HG03457 (cell line): ENCODE data around the gene UQCRC2.
"Not testable (repeated sequence)": the region's sequence is repeated elsewhere in the genome, so short reads cannot be mapped to it uniquely, and the experiment has no call there.

Source experiments
- ATAC-seq: cut with Tn5 transposase; IDR thresholded peaks from one replicate; pipeline ENCODE4 v1.9.1; 2021; ENCODE audit warnings: moderate number of reproducible peaks; ENCODE audit not compliant: unreplicated experiment

Gene UQCRC2

GRCh38 chr16:22008215-22009059 is 55.3 kb downstream of the UQCRC2 start:
- ATAC-seq = no peak

DNA sequence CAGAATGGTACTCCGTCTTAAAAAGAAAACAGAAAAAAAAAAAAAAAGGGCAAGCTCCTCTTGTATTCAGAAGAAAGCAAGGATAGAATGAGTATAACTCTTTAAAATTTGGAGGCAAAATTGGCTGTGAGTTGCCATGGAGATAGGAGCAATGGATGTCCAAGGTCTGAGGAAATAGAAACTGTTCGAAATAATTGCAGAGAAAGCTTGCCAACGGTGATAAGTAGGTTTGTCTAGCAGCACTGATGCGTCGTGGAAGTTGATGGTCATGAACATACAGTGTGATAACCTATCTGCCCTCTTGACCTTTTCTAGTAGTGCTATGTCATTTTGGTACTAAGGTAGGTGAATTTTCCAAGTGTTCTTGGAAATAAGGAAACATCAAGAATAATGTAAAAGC is 57.7 kb downstream of the UQCRC2 start:
- no peak for ATAC-seq

- ATAC-seq = no peak
Observed at GRCh38 chr16:22012241-22012640, 59.1 kb downstream of the UQCRC2 start.

DNA sequence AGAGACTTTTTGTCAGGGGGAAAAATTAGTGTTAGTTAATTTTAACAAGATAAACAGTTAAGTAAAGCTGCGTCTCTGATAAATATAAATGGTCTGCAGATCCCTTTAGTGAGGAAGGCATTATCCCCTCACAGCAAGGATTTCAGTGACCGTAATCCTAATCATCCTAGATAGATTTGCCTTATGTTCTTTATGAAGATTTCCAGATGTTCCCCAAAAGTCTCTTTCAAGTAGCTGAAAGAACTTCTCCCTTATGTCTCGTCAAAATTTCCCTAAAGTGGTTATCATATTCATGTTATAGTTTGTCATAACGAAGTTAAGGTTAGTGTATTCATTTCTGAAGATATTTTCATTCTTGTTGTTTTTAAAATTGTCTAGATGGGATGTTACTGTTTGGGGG is 60.3 kb downstream of the UQCRC2 start:
- ATAC-seq = no peak

DNA sequence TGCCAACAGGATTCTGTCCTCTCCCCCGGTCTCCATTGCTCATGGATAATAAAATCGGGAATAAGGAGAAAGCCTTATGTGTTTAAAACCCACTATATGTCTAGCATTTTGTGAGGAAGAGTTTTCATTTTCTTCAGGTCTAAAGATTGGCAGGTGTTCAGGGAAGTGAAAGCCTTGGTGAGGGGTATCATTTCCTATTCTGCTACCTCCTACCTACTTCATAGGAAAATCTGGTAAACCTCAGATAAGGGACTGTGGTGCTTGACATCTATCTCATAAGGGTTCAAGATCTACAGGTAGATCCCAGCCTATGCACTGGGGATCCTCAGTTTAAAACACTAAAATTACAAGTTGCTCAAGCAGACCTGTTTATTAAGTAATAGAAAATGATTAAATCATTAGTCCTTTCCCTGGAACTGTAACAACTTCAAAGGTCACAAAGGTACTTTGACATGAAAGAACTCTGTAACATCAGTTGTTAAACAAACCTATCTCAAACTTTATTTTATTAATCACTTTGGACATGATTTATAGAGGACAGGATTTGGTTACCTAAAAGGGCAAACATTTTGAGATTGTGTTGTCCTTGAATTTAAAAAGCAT is 61.2 kb downstream of the UQCRC2 start:
- ATAC-seq = no peak

GRCh38 chr16:22016927-22017326 is 63.8 kb downstream of the UQCRC2 start:
- ATAC-seq = no peak

DNA sequence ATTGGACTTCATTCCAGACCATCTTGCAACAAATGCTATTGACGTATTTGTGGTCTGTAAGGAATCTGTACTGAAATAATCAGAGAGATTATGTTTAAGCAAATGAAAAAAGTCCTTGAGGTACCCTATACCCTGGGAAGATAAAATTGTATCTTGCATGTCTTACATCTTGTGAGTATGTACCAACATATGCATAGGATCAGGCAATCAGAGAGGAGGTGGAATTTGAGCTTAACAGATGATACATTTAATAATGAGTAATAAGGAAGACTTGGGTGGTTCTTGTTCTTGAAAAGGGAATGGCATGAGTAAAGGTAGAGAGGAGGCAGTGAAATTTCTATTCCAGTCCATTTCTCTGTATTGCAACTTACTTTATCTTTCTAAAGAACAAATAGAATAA is 65.4 kb downstream of the UQCRC2 start:
- no peak for ATAC-seq

- no peak for ATAC-seq
Observed at GRCh38 chr16:22022151-22022550, 69.0 kb downstream of the UQCRC2 start.

DNA sequence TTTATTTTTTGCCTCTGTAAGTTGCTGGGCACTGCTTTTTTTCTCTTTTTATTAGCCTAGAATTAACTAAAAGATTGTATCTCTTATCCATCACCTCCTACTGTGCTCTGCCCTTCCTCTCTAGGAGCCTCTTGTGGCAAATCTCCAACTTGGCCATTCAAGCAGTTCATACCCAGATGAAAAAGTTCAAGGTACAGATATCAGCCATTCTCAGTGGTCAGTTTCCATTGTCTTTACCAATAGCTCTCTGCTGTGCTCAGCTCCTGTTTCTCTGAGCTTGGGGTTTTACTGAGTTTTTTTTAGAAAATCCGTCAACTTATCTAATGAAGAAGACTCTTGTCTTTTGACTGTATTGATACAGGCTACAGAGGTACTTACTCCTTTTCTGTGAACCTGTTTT is 70.3 kb downstream of the UQCRC2 start:
- no peak for ATAC-seq

DNA sequence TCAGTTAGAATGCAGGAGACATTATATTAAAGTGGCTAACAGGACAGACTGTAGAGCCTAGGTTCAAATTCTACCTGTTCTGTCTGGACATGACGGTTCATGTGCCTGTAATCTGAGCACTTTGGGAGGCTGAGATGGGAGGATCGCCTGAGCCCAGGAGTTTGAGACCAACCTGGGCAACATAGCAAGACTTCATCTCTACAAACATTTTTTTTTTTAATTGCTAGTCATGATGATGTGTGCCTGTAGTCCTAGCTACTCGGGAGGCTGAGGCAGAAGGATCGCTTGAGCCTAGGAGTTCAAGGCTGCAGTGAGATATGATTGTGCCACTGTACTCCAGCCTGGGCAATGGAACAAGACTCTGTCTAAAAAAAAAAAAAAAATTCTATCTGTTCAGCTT is 71.6 kb downstream of the UQCRC2 start:
- not testable (repeated sequence) for ATAC-seq

- ATAC-seq = no peak
Observed at GRCh38 chr16:22027633-22028032, 74.5 kb downstream of the UQCRC2 start.

- no peak for ATAC-seq
Observed at GRCh38 chr16:22029632-22030031, 76.5 kb downstream of the UQCRC2 start.

DNA sequence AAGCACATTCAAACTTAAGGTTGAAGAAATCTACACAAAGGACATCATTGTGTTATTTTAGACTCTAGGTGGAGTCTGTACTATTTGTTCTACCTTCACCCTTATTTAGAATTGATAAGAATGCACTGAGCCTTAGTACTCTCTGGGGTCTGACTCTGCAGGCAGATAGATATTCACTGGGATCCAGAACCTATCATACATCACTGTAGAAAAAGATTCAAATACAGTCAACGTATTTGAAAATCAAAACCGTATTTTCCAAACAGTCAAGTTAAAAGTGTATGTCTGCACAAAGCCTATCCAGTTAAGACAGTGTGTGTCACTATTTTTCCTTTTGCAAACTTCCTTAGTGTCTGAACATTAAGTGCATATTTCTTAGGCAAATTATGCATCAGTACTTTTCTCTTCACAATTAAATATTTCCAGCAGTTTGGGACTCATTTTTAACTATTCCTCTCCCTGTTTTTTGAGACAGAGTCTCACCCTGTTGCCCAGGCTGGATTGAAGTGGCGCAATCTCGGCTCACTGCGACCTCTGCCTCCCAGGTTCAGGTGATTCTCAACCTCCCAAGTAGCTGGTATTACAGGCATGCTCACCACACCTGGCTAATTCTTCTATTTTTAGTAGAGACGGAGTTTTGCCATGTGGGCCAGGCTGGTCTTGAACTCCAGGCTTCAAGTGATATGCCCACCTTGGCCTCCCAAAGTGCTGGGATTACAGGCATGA is 77.1 kb downstream of the UQCRC2 start:
- ATAC-seq = no peak

DNA sequence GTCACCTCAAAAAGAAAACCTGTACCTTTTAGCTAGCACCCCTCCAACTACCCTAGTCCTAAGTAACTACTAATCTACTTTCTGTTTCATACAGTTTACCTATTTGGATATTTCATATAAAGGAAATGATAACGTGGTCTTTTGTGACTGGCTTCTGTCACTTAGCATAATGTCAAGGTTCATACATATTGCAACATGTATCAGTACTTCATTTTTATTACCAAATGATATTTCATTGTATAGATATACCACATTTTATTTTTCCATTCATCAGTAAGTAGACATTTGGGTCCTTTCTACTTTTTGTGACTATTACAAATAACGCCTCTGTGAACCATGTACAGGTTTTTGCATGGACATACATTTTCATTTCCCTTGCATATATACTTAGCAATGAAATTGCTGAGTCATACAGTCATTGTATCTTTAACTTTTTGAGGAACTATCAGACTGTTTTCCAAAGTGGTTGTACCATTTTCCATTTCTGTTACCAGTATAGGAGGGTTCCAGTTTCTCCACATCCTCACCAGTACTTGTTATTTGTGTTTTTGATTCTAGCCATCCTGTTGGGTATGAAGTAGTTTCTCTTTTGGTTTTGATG is 78.4 kb downstream of the UQCRC2 start:
- ATAC-seq = no peak
